DLD1 (cell line): ENCODE data around the gene MYO6.

Source experiments
- in situ Hi-C: cut with HindIII; loops from 2 replicates; pipeline ENCODE4 v1.10.0; 2017; ENCODE audit warnings: low sequenced_read_pairs

Gene MYO6

GRCh38 chr6:75819776-75820487 is 70.9 kb downstream of the MYO6 start:
- in situ Hi-C loops: no loop called here

DNA sequence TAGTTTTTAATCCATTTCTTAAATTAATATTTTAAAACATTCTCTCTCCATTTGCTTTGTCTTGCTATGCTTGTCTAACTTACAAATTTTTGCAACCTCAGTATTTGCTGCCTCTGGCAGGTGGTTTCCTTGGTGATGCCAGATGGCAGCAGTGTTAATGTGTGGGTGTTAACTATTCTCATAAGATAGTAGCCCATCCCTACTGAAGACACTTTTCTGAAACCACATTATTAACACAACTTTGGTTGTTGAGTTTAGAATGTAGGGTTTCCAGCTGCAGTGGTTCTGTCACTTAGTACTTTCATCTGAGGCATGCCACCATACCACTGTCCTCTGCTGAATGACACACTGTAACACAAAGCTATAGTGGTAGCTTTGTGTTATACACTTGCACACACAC is 75.1 kb downstream of the MYO6 start:
- in situ Hi-C loops: no loop called here

DNA sequence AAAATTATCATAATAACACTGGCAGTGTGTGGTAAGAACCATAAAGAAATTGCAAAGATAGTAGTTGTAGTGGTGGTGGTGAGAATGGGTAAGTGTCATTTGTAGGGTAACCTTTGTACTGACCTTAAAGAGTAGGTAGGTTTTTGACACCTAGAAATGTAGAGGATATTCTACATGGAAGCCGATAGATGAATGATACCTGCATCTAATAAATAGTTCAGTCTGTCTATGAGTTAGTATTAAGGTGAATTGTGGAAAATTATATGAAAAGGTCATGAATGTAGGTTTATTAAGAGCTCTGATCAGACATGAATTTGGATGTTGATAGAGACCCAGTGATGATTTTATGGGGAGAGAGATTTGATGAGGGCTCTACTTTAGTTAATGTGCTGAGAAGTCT is 78.1 kb downstream of the MYO6 start:
- in situ Hi-C loops: no loop called here

GRCh38 chr6:75830959-75831885 is 82.2 kb downstream of the MYO6 start:
- in situ Hi-C loops: no loop called here

DNA sequence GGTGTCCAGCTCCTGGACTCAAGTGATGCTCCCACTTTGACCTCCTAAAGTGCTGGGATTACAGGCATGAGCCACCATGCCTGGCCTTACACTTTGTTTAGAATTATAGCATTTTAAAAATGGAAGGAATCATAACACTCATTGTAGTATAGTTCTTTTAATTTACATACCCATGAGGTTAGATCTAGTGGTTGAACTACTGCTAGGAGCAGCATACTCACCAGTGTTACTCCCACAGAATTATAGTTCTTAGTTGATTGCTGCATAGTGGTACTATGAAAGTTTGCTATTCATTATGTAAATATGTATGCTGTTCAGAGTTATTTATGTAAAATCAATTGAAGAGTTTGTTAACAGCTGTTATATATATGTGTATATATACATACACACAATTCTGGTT is 85.4 kb downstream of the MYO6 start:
- in situ Hi-C loops: no loop called here

- in situ Hi-C loops: no loop called here
Measured at GRCh38 chr6:75842191-75842590, 93.2 kb downstream of the MYO6 start.

GRCh38 chr6:75842732-75843131 is 93.7 kb downstream of the MYO6 start:
- in situ Hi-C loops: no loop called here

GRCh38 chr6:75843396-75843795 is 94.4 kb downstream of the MYO6 start:
- in situ Hi-C loops: no loop called here

GRCh38 chr6:75848274-75848673 is 99.2 kb downstream of the MYO6 start:
- in situ Hi-C loops: no loop called here

DNA sequence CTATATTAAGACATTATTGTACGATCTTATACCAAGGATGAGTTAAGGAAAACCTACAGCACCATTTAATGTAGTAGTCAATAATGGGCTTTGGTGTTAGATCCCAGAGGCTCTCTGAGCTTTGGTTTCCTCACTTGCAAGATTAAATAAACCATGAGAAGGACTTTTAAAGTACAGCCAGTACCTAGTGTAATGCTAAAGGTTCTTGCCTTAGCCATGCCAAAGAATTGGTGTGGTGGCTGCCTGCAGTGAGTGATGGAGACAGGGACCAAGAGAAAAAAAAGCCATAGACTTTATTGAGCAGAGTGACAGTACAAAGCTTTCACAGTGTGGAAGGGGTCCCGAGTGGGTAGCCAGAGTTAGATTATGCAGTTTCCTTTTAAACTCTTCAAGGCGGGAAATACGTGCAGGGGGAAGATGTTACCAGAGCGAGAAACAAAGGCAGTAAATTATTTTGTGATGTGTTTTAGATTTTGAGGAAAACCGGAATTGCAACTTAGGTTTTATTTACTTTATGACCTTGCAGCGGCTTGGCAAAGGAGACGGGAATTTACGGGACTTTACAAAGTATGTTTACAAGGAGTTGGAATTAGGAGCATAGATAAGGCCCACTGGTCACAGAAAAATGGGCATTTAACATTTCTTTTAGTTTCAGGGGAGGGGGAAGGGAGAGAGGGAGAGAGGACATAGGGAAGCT is 100.4 kb downstream of the MYO6 start:
- in situ Hi-C loops: no loop called here

- in situ Hi-C loops: no loop called here
Measured at GRCh38 chr6:75850026-75850833, 101.2 kb downstream of the MYO6 start.

DNA sequence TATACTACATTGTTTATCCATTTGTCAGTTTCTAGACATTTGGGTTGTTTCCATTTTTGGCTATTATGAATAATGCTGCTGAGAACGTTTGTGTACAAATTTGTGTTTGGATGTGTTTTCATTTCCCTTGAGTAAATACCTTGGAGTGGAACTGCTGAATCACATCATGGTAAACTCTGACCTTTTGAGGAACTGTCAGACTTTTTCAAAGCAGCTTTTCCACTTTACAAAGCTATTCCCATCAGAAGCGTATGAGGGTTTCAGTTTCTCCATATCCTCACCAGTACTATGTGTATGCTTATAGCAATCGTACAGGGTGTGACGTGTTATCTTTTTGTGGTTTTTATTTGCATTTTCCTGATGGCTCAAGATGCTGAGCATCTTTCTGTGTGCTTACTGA is 103.7 kb downstream of the MYO6 start:
- in situ Hi-C loops: no loop called here

DNA sequence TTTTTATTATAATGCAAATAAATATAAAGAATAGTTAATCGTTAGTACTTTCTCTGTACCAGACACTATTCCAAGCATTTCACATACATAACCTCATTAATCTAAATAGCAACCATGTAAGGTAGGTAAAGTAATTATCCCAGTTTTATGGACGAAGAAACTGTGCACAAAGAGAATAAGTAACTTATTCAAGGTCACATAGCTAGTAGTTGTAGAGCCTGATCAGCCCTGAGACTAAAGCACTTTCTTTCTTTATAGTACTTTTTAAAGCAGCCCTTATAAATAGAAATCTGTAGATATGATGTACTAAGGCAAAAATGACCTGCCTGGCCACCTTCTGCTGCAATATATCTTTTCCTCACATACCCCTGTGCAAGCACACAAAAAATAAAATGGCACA is 104.8 kb downstream of the MYO6 start:
- in situ Hi-C loops: no loop called here

DNA sequence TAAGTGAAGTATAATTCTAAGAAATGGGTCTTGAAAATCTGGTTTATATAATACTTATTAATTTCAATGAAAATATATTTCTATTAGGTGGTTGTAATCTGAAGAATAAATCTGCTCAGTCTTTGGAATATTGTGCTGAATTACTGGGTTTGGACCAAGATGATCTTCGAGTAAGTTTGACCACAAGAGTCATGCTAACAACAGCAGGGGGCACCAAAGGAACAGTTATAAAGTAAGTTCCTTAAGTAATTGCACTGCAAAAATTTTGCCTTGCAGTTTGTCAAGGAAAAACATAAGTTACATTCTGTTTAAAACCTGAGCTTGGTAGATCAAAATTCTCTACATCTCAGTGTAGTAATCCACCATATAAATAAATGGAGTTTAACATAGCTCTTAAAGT is 106.0 kb downstream of the MYO6 start:
- in situ Hi-C loops: no loop called here

GRCh38 chr6:75856902-75857301 is 107.9 kb downstream of the MYO6 start:
- in situ Hi-C loops: no loop called here

- in situ Hi-C loops: no loop called here
Measured at GRCh38 chr6:75863001-75863400, 114.0 kb downstream of the MYO6 start.

DNA sequence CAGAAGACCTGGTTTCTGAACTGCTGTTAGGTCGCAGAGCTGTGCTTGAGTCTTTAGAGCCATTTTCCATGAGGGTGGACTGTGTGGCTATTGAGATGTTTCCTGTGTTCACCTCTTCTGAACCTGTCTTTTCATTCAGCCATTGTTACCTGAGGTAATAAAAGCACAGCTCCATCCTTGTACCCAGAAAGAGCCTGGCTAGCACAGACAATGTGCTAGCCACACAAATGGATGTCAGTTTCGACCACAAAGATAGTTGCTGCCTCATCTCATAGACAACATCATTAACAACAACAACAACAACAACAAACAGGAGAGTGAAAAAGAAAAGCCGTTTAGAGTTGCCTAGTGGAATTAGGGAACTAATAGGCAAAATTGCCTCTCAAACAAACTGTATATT is 114.7 kb downstream of the MYO6 start:
- in situ Hi-C loops: no loop called here

GRCh38 chr6:75864446-75864845 is 115.4 kb downstream of the MYO6 start:
- in situ Hi-C loops: no loop called here

- in situ Hi-C loops: no loop called here
Measured at GRCh38 chr6:75870389-75870788, 121.3 kb downstream of the MYO6 start.

DNA sequence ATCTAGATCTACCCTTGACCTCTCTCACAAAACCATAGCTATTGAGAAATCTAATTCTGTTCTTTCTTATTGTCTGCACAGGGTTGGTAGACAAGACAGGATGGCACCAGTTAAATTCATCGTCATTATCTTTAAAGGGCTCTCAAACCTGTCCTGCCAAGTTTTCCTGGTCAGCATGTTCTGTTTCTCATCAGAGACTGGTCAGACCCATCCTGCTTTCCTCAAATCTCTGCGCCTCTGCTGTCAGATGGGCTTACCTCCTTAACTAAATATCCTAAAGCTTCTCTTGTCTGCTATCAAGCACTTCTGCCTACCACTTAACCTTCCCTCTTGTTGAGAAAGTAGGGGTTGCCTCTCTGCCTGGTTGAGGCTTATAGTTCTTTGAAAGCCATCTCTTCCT is 125.2 kb downstream of the MYO6 start:
- in situ Hi-C loops: no loop called here

- in situ Hi-C loops: no loop called here
Measured at GRCh38 chr6:75876152-75876551, 127.1 kb downstream of the MYO6 start.
